ENCODE measurements around the gene EVC2. TPM values are rescaled to one million over a fixed set of nuclear protein-coding genes. Genes with fewer than 3 reads are reported as not detected.

EVC2 gene
- polyA plus RNA-seq, 1 donor (not counting 4 experiments of a cell fraction or from before 2014, with no cell fraction given), result 1.7 TPM

DNA sequence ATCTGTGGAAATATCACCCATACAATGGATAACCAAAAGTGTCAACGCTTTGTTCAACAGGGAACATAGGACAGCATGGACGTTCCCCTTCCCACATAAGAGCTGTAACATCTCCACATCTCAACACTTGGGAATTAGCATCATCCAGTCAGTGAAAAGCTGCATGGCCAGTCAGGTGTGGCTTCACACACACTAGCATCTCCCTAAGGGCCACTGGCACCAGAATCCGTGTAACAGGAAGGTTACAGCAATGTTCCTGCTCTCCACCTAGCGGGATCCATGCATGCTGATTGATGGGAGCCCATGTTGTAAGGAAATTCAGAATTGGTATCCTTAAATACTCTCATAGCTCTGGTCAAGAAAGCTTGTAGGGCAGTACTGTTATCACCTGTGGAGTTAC lies 78.8 kb downstream of the EVC2 start:
- no peaks in the 10 kb centered on the region for H4K20me1 ChIP-seq (ENCODE audit: control insufficient read depth, extremely low read depth, insufficient read depth, low read length)
- no peaks in the 10 kb centered on the region for H3K4me1 ChIP-seq (ENCODE audit: control insufficient read depth, extremely low read depth, insufficient read depth, low read length)
- peaks cover 4% of the 10 kb centered on the region for H3K9me3 ChIP-seq (ENCODE audit: control insufficient read depth, low read depth, low read length)
- no peak overlapping the region for H3K4me2 ChIP-seq (ENCODE audit: control insufficient read depth, extremely low read depth, insufficient read depth, low read depth, low read length)
- TF ChIP-seq EZH2 (IDR thresholded peaks at IDR 0.05; ENCODE audit: low read length) (no peak), CTCF (optimal IDR thresholded peaks at IDR 0.05 in 1 of 3, IDR thresholded peaks at IDR 0.05 in 1 of 3, conservative IDR thresholded peaks at IDR 0.05 in 1 of 3; ENCODE audit: extremely low read depth in 1 of 3, insufficient read depth in 2 of 3, low read length in 3 of 3) (no peak)
- no peak overlapping the region for H2AFZ ChIP-seq (ENCODE audit: control insufficient read depth, low read length)
- no peaks in the 10 kb centered on the region for H3K9me1 ChIP-seq (ENCODE audit: control insufficient read depth, extremely low read depth, insufficient read depth, low read length)
- H3K27ac ChIP-seq (ENCODE audit: control insufficient read depth, insufficient read depth, low read length), result no peak overlapping the region
- FAIRE-seq, result no peak
- dilution Hi-C loops (cut with MboI; ENCODE audit: extremely low pct_ligation_motif_present, low sequenced_read_pairs), result no loop called here
- H3K27me3 ChIP-seq (ENCODE audit: control insufficient read depth, extremely low read depth, insufficient read depth, low read length), result no peaks in the 10 kb centered on the region
- DNase-seq (ENCODE audit: low read depth, low spot score), result no peak
- peaks cover 16 to 32% of the 10 kb centered on the region in 2 experiments for H3K36me3 ChIP-seq (ENCODE audit: control insufficient read depth in 2 of 2, extremely low read depth in 1 of 2, insufficient read depth in 2 of 2, low read length in 2 of 2)
- no peak overlapping the region for H3K9ac ChIP-seq (ENCODE audit: control insufficient read depth, extremely low read depth, insufficient read depth, low read length)
- H3K4me3 ChIP-seq (ENCODE audit: control insufficient read depth in 2 of 3, extremely low read depth in 1 of 3, insufficient read depth in 2 of 3, low read depth in 1 of 3, low read length in 3 of 3), result no peak overlapping the region
- H3K79me2 ChIP-seq (ENCODE audit: control insufficient read depth, insufficient read depth, low read length), result no peaks in the 10 kb centered on the region

- H3K4me3 ChIP-seq (ENCODE audit: control insufficient read depth in 2 of 3, extremely low read depth in 1 of 3, insufficient read depth in 2 of 3, low read depth in 1 of 3, low read length in 3 of 3), result no peak overlapping the region
- no peak overlapping the region for H2AFZ ChIP-seq (ENCODE audit: control insufficient read depth, low read length)
- H3K4me2 ChIP-seq (ENCODE audit: control insufficient read depth, extremely low read depth, insufficient read depth, low read depth, low read length), result no peak overlapping the region
- no peaks in the 10 kb centered on the region for H3K9me1 ChIP-seq (ENCODE audit: control insufficient read depth, extremely low read depth, insufficient read depth, low read length)
- DNase-seq (ENCODE audit: low read depth, low spot score), result no peak
- no peak overlapping the region for H3K9ac ChIP-seq (ENCODE audit: control insufficient read depth, extremely low read depth, insufficient read depth, low read length)
- H3K27ac ChIP-seq (ENCODE audit: control insufficient read depth, insufficient read depth, low read length), result no peak overlapping the region
- H4K20me1 ChIP-seq (ENCODE audit: control insufficient read depth, extremely low read depth, insufficient read depth, low read length), result no peaks in the 10 kb centered on the region
- H3K36me3 ChIP-seq (ENCODE audit: control insufficient read depth in 2 of 2, extremely low read depth in 1 of 2, insufficient read depth in 2 of 2, low read length in 2 of 2), result peaks cover 19 to 25% of the 10 kb centered on the region in 2 experiments
- dilution Hi-C loops (cut with MboI; ENCODE audit: extremely low pct_ligation_motif_present, low sequenced_read_pairs), result no loop called here
- no peaks in the 10 kb centered on the region for H3K9me3 ChIP-seq (ENCODE audit: control insufficient read depth, low read depth, low read length)
- H3K79me2 ChIP-seq (ENCODE audit: control insufficient read depth, insufficient read depth, low read length), result no peaks in the 10 kb centered on the region
- TF ChIP-seq EZH2 (IDR thresholded peaks at IDR 0.05; ENCODE audit: low read length), result no peak
- TF ChIP-seq CTCF (optimal IDR thresholded peaks at IDR 0.05 in 1 of 3, IDR thresholded peaks at IDR 0.05 in 1 of 3, conservative IDR thresholded peaks at IDR 0.05 in 1 of 3; ENCODE audit: extremely low read depth in 1 of 3, insufficient read depth in 2 of 3, low read length in 3 of 3), result no peak
- no peak for FAIRE-seq
- no peaks in the 10 kb centered on the region for H3K27me3 ChIP-seq (ENCODE audit: control insufficient read depth, extremely low read depth, insufficient read depth, low read length)
- no peaks in the 10 kb centered on the region for H3K4me1 ChIP-seq (ENCODE audit: control insufficient read depth, extremely low read depth, insufficient read depth, low read length)
Measured at GRCh38 chr4:5626913-5627312, 81.4 kb downstream of the EVC2 start.
